ENCODE results near the gene NEDD8. TPM values are rescaled to one million over a fixed set of nuclear protein-coding genes. Genes with fewer than 3 reads are reported as not detected.

NEDD8 gene
- total RNA-seq, 1 experiment from 2014 or later, result 307 TPM

DNA sequence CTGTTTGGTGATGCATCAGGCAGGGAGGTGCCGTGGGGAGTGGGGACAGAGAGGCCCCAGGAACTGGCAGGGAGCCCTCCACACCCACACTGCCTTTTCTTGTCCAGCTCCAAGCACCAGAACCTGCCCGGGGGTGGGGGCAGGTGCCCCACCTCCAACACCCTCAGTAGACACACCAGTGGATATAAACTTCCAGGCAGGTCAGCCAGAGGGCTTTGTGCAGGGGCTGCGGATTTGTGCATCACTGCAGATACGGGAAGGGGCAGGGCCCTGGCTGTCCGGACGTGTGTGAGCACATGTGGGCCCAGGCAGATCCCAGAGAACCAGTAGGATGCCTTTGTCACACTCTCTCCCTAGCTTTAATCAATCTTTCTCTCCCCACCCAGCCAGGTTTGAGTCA lies 32.1 kb upstream of the NEDD8 start:
- DNase-seq (ENCODE audit: low read depth), result no peak

DNA sequence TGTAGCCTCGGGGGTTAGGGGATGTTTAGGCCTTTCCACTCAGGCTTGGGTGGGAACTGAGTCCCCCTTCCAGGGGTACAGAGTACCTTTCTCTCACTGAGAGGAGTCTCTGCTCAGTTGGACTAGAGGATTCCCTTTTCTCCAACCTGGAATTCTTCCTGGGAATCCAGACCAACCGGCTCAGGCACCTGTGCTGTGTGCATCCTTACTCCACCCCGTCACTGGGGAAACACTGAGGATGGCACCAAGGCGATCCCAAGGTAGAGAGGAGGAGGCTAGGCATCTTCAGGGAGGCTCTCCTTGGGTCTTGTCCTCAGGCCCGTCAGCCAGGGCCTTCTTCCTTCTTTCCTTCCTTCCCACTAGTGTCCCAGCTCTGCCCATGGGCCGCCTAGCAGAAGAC lies 31.7 kb upstream of the NEDD8 start:
- DNase-seq (ENCODE audit: low read depth), result no peak

DNA sequence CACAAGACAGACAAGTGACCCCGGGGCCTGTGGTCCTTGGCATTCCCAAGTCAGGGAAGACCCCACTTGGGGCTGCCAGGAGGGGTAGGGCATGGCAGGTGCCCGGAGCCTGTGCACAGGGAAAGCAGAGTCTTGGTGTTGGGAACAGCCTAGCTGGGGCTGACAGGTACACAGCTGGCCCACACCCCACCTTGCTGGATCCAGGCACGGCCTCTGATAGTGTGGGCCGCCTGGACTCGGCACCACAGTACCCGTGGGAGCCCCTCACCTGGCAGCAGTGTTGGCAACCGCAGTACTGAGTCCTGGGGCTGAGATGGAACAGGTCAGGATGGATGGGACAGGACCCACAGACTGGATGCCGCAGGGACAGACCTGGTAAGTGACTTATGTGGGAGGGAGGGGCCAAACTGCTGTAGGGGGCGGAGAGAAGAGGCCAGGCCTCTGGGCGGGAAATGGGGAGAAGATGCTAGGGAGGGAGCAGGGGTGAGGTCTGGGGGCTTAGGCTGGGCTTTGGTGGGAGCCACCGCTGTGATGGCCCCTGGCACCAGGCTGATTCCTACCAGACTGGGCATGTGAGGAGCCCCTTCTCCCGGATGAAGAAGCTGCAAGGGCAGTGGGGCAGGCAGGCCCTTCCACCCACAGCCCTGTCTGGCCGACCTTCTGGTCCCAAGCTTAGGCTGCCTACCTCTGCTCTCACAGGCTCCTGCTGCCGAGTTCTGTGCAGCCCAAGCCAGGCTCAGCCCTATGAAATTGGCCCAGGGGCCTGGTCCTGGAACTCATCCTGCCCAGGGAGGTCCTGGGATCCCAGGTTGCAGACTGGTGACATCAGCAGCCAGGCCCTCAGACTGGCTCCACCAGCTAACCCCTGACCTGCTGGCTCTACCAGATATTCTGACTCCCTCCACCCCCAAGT lies 30.9 kb upstream of the NEDD8 start, which contains the start of gene TGM1:
TGM1 (minus strand) TSS at position 357 of the 913 bp plus-strand sequence. CDS start 825 bp downstream, outside the sequence.
- DNase-seq (ENCODE audit: low read depth), result no peak

DNA sequence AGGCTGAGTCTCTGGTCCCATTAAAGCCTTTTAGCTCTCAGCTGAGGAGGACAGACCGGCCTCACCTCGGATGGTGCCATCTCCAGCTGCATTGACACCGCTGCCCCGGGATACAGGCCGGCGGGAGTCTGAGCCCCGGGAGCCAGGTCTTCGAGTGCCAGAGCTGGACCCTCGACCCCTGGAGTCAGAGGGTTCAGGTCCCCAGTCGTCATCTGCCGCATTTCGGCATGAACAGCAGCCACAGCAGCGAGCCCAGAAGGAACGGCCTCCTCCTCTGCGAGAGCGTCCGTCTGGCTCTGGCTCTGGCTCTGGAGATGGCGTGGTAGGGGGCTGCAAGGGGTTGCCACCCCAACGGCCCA lies 29.8 kb upstream of the NEDD8 start:
- DNase-seq (ENCODE audit: low read depth), result no peak

DNA sequence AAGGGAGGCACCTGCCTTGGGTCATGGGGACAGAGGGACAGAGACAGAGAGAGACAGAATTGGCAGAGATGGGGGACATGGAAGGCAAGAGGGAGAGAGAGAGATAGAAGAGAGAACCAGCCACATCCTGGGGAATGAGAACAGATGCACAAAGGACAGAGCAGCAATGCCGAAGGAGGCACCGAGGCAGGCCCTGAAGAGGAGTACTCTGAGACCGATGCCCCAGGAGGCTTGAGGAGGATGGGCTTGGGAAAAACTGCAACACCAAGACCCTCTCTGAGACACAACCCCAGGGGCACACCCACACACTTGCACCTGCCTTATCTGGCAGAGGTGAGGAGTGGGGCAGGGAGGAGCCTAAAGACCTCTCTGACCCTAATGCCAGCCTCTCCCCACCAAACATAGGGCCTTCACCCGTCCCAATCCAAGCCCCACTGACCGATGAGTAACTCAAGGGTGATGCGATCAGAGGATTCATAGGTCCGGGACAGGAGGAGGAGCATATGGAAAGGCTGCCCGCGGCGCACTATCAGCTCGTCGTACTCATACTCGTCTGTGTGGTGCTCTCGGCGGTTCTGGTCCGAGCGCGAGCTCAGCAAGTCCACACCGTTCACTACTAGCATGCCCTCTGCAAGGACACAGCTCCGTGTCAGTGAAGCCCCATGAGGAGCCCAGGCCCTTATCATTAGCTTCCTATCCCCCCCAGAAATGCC lies 29.2 kb upstream of the NEDD8 start:
- no peak for DNase-seq (ENCODE audit: low read depth)

DNA sequence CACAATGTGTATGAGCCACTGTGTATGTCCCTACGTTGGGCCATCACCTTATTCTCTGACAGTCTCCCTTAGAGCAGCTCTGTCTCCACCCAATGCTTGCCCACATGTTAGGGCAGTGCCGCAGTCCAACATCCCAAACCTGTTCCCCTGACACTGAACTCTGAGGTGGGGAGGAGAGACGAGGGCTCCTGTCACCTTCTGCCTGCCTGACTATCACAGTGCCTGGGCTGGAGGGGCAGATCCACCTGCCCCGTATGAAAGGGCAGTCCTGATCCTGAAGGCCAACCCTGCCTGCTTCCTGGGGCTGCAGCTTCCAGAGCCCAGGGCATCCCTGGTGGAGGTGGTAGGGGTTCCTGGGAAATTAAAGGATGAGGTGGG lies 28.6 kb upstream of the NEDD8 start:
- no peak for DNase-seq (ENCODE audit: low read depth)

DNA sequence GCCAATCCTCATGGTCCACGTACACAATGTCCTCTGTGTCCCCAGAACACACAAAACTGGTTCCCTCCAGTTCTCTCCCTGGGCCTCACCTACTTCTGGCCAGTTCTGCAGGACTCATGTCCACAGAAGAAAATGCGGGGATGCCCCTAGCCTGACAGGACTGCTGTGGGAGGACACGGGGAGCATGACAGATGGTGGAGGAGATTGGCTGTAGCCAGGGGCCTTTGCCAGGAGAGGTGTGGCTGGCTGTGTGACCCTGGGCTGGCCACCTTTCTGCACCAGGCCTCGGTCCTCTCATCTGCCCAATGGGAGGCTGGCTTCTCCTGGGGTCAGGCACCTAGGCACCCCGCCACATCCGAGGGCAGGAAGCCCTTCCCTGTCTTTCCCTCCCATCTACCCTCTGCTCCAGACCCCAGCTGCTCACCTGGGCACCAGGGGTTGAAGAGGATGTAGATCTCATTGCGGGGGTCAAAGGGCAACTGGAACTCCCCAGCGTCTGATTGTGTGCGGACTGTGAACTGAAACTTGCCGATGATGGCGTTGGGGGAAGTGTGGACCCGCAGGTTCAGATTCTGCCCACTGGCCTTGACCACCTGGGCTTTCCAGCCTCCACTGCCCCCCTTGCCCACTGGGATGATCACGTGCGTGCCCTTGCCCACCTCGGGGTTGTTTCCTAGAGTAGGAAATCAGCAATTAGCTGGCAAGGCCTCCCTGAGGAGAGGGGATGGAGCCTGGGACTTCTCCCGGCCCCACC lies 28.0 kb upstream of the NEDD8 start:
- DNase-seq (ENCODE audit: low read depth), result no peak

DNA sequence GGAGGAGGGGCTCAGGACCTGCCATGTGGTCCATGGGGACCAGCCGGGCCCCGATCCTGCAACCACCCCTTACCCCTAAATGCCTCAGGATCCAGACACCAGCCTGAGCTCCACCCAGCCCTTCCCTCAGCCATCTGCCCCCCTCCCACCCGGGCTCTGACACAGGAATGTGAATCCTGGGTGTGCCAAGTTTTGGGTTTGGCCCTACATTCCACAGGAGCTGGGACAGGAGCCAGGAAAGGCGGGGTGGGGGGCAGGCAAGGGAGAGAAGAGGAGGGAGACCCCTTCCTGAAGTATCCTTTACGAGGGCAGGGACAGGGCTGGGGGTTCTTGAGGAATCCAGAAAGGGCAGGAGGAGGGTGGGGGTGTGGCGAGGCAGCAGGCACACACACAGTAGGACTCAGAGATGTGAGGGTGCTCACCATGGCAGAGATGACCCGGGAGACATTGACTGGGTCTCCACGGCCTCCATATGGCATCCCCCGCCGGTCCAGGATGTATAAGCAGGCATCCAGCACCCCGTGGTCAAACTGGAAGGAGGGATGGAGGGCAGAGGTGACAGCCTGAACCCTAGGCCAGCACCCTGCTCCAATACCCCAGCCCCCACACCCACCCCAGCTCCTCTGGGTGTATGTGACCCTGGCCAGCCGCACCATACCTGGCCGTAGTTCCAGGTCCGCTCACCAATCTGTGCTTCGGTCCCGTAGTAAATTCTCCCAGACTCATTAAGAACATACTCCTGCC lies 27.3 kb upstream of the NEDD8 start:
- no peak for DNase-seq (ENCODE audit: low read depth)

DNA sequence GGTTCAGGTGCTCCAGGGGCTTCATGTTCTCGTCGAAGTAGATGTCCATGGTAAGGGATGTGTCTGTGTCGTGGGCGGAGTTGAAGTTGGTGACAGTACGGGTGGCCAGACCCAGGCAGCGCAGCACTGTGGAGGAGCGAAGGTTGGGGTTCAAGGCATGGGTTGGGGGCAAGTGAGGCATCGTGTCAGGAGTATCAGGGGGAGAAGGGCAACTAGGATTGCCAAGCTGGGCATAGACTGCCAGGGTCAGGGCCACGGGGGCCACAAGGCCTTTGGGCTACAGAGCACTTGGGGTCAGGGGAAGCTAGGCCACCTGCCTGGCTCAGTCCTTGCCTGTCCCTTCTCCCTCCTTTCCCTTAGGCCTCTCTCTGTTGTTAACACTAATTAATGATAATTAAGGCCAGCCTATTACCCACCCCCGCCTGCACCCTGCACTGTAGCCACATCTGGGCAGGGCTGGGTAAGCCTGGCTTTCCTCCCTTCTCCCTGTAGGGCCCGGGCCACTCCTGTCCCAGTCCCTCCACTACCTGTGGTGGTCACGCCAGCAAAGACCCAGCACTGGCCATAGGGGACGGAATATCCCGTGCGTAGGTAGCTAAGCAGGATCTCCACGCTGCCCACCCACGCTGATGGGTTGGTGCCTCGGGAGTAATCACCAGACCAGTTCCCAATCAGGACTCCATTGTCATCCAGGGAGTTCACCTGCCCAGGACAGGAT lies 26.5 kb upstream of the NEDD8 start:
- DNase-seq (ENCODE audit: low read depth), result no peak

DNA sequence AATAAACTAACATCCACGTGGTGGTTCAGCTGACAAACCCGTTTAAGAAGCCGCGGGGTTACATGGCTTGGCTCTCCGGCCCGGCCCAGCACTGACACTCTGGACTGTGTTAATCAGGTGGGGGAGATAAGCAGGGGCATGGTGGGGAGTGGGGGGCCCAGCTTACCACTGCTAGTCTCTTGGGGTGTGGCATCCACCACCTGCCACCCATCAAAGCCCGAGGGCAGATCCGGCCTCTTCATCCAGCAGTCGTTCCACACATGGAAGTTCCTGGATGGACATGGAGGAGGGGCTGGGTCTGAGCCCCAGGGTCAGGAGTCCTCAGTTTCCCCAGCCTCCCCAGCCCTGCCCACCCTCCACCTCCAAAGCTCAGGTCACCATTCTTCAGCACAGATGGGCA lies 26.0 kb upstream of the NEDD8 start:
- no peak for DNase-seq (ENCODE audit: low read depth)

DNA sequence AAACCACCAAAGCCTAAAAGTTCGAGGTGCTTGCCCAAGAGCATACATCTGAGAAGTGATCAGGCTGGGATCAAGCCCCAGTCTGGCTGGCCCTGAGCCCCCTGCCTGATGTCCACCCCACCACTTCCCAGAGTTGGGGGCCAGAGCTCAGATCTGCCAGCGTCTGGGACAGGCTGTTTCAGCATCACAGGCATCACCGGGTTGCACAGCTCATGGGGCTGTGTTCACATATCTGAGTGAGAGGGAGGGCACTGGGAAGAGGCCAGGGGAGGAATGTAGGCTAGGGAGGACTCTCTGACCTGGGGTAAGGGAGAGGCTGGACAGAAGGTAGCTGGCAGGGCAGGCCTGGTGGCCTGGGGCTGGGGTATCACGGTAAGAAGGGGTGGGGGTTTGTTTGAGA lies 24.8 kb upstream of the NEDD8 start:
- no peak for DNase-seq (ENCODE audit: low read depth)

DNA sequence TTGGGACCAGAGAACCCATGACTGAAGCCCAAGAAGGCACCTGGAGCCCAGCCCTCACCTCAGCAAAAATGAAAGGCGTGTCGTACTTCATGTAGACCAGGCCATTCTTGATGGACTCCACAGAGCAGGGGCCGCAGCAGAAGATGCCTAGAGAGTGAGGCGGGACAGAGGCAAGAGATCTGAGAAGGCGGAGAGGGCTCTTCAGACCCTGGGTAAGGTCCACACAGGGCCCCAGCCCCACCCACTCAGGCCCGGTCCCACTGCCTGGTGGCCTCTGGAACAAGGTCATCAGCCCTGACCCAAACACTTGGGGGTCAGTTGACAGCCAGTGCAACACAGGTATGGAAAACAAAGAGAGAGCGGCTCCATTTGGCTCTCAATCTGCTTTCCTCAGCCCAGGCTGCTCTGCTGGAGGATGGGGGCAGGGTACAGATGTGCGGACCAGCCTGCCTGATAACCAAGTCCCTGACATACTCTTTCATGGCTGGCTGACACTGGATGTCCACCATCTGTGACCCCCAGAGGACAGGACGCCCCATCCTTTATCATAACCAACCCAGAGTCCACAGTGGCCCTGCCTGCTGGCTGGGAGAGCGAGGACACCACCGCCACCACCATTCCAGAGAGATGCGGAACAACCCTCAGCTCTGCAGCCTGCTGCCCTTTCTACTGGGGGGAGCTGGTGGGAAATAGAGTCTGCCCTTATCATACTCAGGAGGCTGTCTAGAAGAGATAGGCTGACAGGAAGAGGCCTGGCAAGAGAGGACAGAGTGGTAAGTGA lies 24.0 kb upstream of the NEDD8 start:
- DNase-seq (ENCODE audit: low read depth), result no peak

DNA sequence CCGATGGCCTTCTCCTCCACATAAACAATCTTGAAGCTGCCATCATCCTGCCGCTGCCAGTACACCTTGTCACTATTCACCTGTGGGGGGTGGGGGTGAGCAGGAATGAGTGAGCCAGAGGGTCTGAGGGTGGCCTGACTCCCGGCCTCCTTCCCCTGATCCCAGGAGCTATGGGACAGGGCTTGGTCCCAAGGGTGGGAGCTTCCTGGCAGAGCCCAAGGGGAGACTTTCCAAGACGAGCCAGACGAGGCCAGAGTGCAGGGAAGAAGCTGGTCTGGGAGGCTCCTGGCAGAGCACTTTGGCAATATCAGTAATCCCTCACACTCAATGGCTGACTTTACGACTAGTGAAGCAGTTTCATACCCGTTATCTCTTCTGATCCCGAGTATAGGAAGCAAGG lies 23.3 kb upstream of the NEDD8 start:
- DNase-seq (ENCODE audit: low read depth), result no peak

DNA sequence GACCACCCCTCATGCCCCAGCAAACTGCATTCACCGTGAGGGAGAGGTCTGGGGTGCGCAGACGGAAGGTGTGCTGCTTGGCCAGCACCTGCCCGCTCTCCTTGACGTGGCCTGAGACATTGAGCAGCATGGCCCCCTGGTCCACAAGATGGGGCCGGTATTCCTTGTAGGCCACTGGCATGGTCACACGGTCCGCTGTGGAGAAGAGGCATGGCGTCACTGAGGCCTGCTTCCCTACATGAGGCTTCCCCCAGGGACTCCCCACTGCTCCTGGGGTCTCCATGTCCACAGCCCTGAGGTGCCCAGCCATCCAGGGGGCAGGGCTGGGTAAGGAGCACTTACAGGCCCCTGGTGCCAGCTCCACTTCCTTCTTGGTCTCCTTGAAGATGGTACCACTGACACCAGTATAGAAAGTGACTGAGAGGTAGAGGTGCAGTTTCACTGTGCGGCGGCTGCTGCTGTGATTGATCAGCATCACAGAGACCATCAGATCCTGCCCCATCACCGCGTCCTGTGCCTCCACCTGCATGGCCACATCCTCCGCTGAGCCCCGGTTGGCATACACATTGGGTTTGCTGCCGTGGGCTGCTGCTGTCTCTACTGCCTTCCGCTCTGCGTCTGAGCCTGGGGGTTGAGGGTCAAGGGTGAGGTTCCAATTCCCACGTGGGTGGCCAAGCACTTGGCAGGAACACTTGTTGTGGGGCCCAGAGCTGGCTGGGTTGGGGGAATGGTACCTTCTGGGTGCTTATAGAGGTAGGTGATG lies 22.6 kb upstream of the NEDD8 start:
- no peak for DNase-seq (ENCODE audit: low read depth)

DNA sequence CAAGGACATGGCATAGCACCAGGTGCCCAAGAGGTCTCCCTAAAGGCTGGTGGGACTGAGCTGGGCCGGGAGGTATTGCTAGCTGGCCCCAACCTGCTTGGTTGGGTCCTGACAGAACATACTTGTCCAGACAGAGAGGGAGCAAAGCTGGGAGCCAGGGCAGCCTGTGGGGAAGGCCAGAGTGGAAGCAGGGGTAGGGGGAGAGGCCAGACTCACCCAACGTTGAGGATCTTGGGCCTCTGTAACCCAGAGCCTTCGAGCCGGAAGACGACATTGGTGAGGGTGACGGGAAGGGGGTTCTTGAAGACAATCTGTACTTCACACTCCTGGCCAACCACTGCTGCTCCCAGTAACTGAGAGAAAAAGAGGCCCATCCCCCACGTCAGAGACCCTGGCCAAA lies 21.8 kb upstream of the NEDD8 start:
- DNase-seq (ENCODE audit: low read depth), result no peak

DNA sequence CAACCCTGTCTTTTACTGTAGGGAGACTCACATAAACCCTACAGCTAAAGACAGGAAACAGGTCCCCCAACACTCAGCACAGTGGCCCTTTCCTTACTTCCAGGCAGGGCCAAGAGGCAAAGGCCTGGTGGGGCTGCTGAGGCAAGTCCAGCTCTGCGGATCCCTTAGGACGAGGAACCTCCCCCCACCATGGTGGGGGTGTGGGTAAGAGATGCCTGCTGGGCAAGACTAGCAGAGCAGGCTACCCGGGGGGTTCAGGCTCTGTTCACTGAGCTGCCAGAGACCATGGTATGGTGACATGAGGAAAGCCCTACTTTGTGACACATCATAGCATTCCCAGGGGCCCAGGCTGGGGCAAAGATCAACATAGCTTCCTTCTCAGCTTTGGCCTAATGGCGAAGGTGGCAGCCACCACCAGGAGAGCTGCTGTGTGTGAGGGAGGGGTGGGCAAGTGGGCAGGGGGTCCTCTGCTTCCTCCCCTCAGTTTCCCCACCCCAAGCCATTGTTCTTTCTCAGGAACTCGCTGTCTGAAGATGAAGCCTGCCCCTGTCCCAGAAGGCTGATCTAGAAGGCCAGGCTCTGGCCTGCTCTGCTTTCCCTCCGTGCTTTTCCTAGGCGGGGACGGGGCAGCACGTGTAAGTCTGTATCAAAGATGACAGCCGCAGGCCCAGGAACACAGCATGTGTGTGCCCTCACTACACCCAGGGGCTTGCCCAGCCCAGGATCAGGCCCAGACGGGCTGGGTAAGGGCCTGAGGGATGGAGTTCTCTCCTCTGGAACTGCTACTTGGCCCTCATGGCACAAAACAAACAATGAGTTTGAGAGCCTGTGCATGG lies 20.3 kb upstream of the NEDD8 start:
- no peak for DNase-seq (ENCODE audit: low read depth)

DNA sequence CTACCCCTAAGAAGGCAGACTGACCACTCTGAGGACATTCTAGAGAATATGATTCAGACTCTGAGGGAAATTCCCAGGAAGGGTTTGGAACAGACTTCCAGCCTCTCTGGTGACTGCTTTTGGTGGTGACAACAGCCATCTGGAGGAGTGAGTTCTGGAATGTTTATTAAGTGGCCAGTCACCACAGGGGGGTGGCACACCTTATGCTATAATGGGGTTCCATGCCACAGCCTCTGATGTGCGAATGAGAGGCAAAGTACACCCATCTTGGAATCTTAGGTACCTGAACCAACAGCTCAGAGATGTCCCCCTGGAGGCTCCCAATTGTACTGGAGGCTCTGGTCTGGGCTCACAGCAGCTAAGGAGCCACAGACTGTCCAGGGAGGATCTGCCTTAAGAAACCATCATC lies 19.7 kb upstream of the NEDD8 start:
- no peak for DNase-seq (ENCODE audit: low read depth)

DNA sequence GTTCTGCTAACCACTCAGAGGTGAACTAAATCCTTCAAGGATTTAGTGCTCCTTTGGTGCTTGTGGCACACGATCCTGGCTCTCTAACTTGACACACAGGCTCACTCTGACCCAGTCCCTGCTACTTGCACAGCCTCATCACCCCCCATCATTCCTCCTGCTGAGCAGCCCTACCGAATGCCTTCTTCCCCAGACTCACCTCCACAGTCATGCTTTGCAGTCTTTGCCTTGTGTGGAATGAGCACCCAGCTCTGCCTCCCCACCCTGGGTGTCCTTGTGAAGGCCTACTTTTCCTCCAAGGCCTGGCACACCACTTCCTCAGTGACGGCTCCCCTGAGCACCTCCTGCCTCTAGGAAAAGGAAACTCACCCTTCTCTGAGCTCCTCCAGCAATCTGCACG lies 18.2 kb upstream of the NEDD8 start:
- DNase-seq (ENCODE audit: low read depth), result no peak

All from HT1080 (cell line).